HL-60 (cell line): ENCODE results near the gene PPP1R9A.

ENCODE experiments used
- DNase-seq, 2 experiments: peaks; one replicate each; pipeline ENCODE4 v3.0.0-alpha.2; 2010 to 2020; ENCODE audit warnings: low read depth in 1 of 2, low spot score in 1 of 2
- H3K27ac ChIP-seq: fragments of 250-450 bp; sonication (Bioruptor Pico); replicated peaks from 2 replicates; pipeline ENCODE4 v1.5.1; 2020; ENCODE audit warnings: mild to moderate bottlenecking, moderate library complexity
- H3K27me3 ChIP-seq: fragments of 250-450 bp; sonication (Bioruptor Pico); 2 replicates; pipeline ENCODE4 v1.5.1; 2021; ENCODE audit warnings: mild to moderate bottlenecking, moderate library complexity; ENCODE audit not compliant: insufficient read depth, poor library complexity, severe bottlenecking
- H3K4me3 ChIP-seq: replicated peaks from 2 replicates; pipeline ENCODE4 v1.5.1; 2011; ENCODE audit warnings: mild to moderate bottlenecking, control low read depth, low read length; ENCODE audit not compliant: insufficient read depth
- CTCF ChIP-seq: IDR thresholded peaks from one replicate; pipeline ENCODE4 v1.5.1; 2011; ENCODE audit warnings: low read length, control low read depth, inconsistent platforms; ENCODE audit not compliant: insufficient read depth
- GABPA ChIP-seq: IDR thresholded peaks from 2 replicates; pipeline ENCODE4 v1.6.1; 2012; ENCODE audit warnings: low read depth
- POLR2AphosphoS5 ChIP-seq: IDR thresholded peaks from 2 replicates; pipeline ENCODE4 v1.6.1; 2012; ENCODE audit warnings: low read depth
- REST ChIP-seq: IDR thresholded peaks from 2 replicates; pipeline ENCODE4 v1.6.1; 2012; ENCODE audit warnings: low read depth; ENCODE audit not compliant: insufficient replicate concordance
- SPI1 ChIP-seq: IDR thresholded peaks from 2 replicates; pipeline ENCODE4 v1.6.1; 2012; ENCODE audit warnings: low read depth, mild to moderate bottlenecking, borderline replicate concordance

The PPP1R9A gene

GRCh38 chr7:95229301-95229700 lies 321.9 kb downstream of the PPP1R9A start:
- TF ChIP-seq POLR2AphosphoS5 (no peak), SPI1 (no peak), CTCF (no peak), REST (no peak), GABPA (no peak)
- Histone ChIP-seq H3K27ac (no peak overlapping the region), H3K4me3 (no peak overlapping the region), H3K27me3 (no peaks in the 10 kb centered on the region)
- no peak for DNase-seq

GRCh38 chr7:95238252-95238943 lies 331.0 kb downstream of the PPP1R9A start:
- Histone ChIP-seq H3K27me3 (no peaks in the 10 kb centered on the region), H3K27ac (no peak overlapping the region), H3K4me3 (no peak overlapping the region)
- TF ChIP-seq CTCF: no peak
- no peak for TF ChIP-seq SPI1
- no peak for TF ChIP-seq GABPA
- TF ChIP-seq POLR2AphosphoS5: no peak
- TF ChIP-seq REST: no peak
- no peak for DNase-seq

GRCh38 chr7:95240921-95241320 lies 333.5 kb downstream of the PPP1R9A start:
- Histone ChIP-seq H3K27ac (no peak overlapping the region), H3K4me3 (no peak overlapping the region), H3K27me3 (no peaks in the 10 kb centered on the region)
- no peak for DNase-seq
- TF ChIP-seq POLR2AphosphoS5: no peak
- no peak for TF ChIP-seq GABPA
- no peak for TF ChIP-seq CTCF
- TF ChIP-seq REST: no peak
- TF ChIP-seq SPI1: no peak
